Midbrain (tissue), 1 donor: Measurements from ENCODE around the gene ACSL3.
"Not testable (repeated sequence)": the region's sequence is repeated elsewhere in the genome, so short reads cannot be mapped to it uniquely, and the experiment has no call there.

ENCODE experiments used
- DNase-seq: peaks from one replicate; lab custom pipeline; 2025; lab: John Stamatoyannopoulos, UW

ACSL3 gene

GRCh38 chr2:222976521-222977061, 115.8 kb downstream of the ACSL3 start:
- no peak for DNase-seq

GRCh38 chr2:222977121-222977520, 116.3 kb downstream of the ACSL3 start:
- no peak for DNase-seq

- no peak for DNase-seq
Observed at GRCh38 chr2:222978850-222979249, 118.0 kb downstream of the ACSL3 start.

- no peak for DNase-seq
Observed at GRCh38 chr2:222979484-222979883, 118.6 kb downstream of the ACSL3 start.

- peak; percentile 70 for DNase-seq
Observed at GRCh38 chr2:222982010-222982908, 121.4 kb downstream of the ACSL3 start.

GRCh38 chr2:222982909-222983265, 122.1 kb downstream of the ACSL3 start:
- no peak for DNase-seq

GRCh38 chr2:222984908-222985307, 124.1 kb downstream of the ACSL3 start:
- no peak for DNase-seq

GRCh38 chr2:222989431-222989830, 128.6 kb downstream of the ACSL3 start:
- DNase-seq: no peak

GRCh38 chr2:222990206-222990605, 129.4 kb downstream of the ACSL3 start:
- not testable (repeated sequence) for DNase-seq

GRCh38 chr2:222992137-222992536, 131.3 kb downstream of the ACSL3 start:
- DNase-seq: no peak
